Measurements from ENCODE around the gene SCAMP5.

Gene SCAMP5

GRCh38 chr15:74995182-74995778 is at the start of gene SCAMP5:
TSS of gene SCAMP5 (plus strand) at chr15:74995563. CDS start at chr15:75011840, 16,277 bp downstream.
- in situ Hi-C loops (cut with HindIII; ENCODE audit: low pct_unique_long_range_greater_than_20kb, low sequenced_read_pairs): no loop called here
- TF ChIP-seq JUND (IDR thresholded peaks at IDR 0.05; ENCODE audit: low read depth): no peak
- peak; percentile 97 for DNase-seq (ENCODE audit: low read depth in 1 of 2, low spot score in 1 of 2)

- TF ChIP-seq JUND (IDR thresholded peaks at IDR 0.05; ENCODE audit: low read depth): no peak
- DNase-seq (ENCODE audit: low read depth in 1 of 2, low spot score in 1 of 2): peak; percentile 55 to 86
- in situ Hi-C loops (cut with HindIII; ENCODE audit: low pct_unique_long_range_greater_than_20kb, low sequenced_read_pairs): no loop called here
Measured at GRCh38 chr15:74950078-74950908, 45.1 kb upstream of the SCAMP5 start.

- in situ Hi-C loops (cut with HindIII; ENCODE audit: low pct_unique_long_range_greater_than_20kb, low sequenced_read_pairs): no loop called here
- no peak for DNase-seq (ENCODE audit: low read depth in 1 of 2, low spot score in 1 of 2)
- TF ChIP-seq JUND (IDR thresholded peaks at IDR 0.05; ENCODE audit: low read depth): no peak
Measured at GRCh38 chr15:74951006-74951405, 44.4 kb upstream of the SCAMP5 start.

GRCh38 chr15:74954515-74954914 is 40.8 kb upstream of the SCAMP5 start:
- TF ChIP-seq JUND (IDR thresholded peaks at IDR 0.05; ENCODE audit: low read depth): no peak

GRCh38 chr15:74955017-74955416 is 40.3 kb upstream of the SCAMP5 start:
- TF ChIP-seq JUND (IDR thresholded peaks at IDR 0.05; ENCODE audit: low read depth): no peak
- DNase-seq (ENCODE audit: low read depth in 1 of 2, low spot score in 1 of 2): no peak
- in situ Hi-C loops (cut with HindIII; ENCODE audit: low pct_unique_long_range_greater_than_20kb, low sequenced_read_pairs): no loop called here

More at GRCh38 chr15:74954515-74954914, 40.8 kb upstream of the SCAMP5 start:
- no peak for DNase-seq (ENCODE audit: low read depth in 1 of 2, low spot score in 1 of 2)
- in situ Hi-C loops (cut with HindIII; ENCODE audit: low pct_unique_long_range_greater_than_20kb, low sequenced_read_pairs): no loop called here

GRCh38 chr15:74955796-74956647 is 39.3 kb upstream of the SCAMP5 start:
- in situ Hi-C loops (cut with HindIII; ENCODE audit: low pct_unique_long_range_greater_than_20kb, low sequenced_read_pairs): no loop called here
- no peak for TF ChIP-seq JUND (IDR thresholded peaks at IDR 0.05; ENCODE audit: low read depth)
- peak in 1 of 2 experiments; percentile 36 for DNase-seq (ENCODE audit: low read depth in 1 of 2, low spot score in 1 of 2)

GRCh38 chr15:74956648-74957475 is 38.5 kb upstream of the SCAMP5 start, which contains the start of gene RPP25:
TSS of gene RPP25 (minus strand) at chr15:74956772. CDS start at chr15:74956583, 189 bp downstream.
- in situ Hi-C loops (cut with HindIII; ENCODE audit: low pct_unique_long_range_greater_than_20kb, low sequenced_read_pairs): no loop called here
- no peak for TF ChIP-seq JUND (IDR thresholded peaks at IDR 0.05; ENCODE audit: low read depth)
- peak; percentile 75 to 83 for DNase-seq (ENCODE audit: low read depth in 1 of 2, low spot score in 1 of 2)

- TF ChIP-seq JUND (IDR thresholded peaks at IDR 0.05; ENCODE audit: low read depth): no peak
- no peak for DNase-seq (ENCODE audit: low read depth in 1 of 2, low spot score in 1 of 2)
- in situ Hi-C loops (cut with HindIII; ENCODE audit: low pct_unique_long_range_greater_than_20kb, low sequenced_read_pairs): no loop called here
Measured at GRCh38 chr15:74957476-74958035, 37.8 kb upstream of the SCAMP5 start.

GRCh38 chr15:74958320-74958907 is 36.9 kb upstream of the SCAMP5 start:
- in situ Hi-C loops (cut with HindIII; ENCODE audit: low pct_unique_long_range_greater_than_20kb, low sequenced_read_pairs): no loop called here
- no peak for TF ChIP-seq JUND (IDR thresholded peaks at IDR 0.05; ENCODE audit: low read depth)
- peak in 1 of 2 experiments; percentile 42 for DNase-seq (ENCODE audit: low read depth in 1 of 2, low spot score in 1 of 2)

- no peak for TF ChIP-seq JUND (IDR thresholded peaks at IDR 0.05; ENCODE audit: low read depth)
- in situ Hi-C loops (cut with HindIII; ENCODE audit: low pct_unique_long_range_greater_than_20kb, low sequenced_read_pairs): no loop called here
- DNase-seq (ENCODE audit: low read depth in 1 of 2, low spot score in 1 of 2): no peak
Measured at GRCh38 chr15:74958908-74959585, 36.3 kb upstream of the SCAMP5 start.

- TF ChIP-seq JUND (IDR thresholded peaks at IDR 0.05; ENCODE audit: low read depth): no peak
- in situ Hi-C loops (cut with HindIII; ENCODE audit: low pct_unique_long_range_greater_than_20kb, low sequenced_read_pairs): no loop called here
- DNase-seq (ENCODE audit: low read depth in 1 of 2, low spot score in 1 of 2): no peak
Measured at GRCh38 chr15:74959586-74959939, 35.8 kb upstream of the SCAMP5 start.
